Stimulated activated naive CD8-positive, alpha-beta T cell treated with anti-CD3 and anti-CD28 coated beads, Interleukin-15, Interleukin-2, amounts not matched to agents 100 ng/mL and 50 ng/mL, for 24 hours (primary cell): Measurements from ENCODE around the gene RIN1.
A peak's percentile ranks its signal among the peaks of the same experiment; 100 is the strongest.
"Not testable (repeated sequence)": the region's sequence is repeated elsewhere in the genome, so short reads cannot be mapped to it uniquely, and the experiment has no call there.

ENCODE experiments used
- H3K27ac Mint-ChIP-seq: one replicate; pipeline ENCODE4 v1.8.0; 2021; ENCODE audit warnings: mild to moderate bottlenecking, mixed read lengths
- H3K27me3 Mint-ChIP-seq: one replicate; pipeline ENCODE4 v1.8.0; 2021; ENCODE audit warnings: mixed read lengths
- H3K36me3 Mint-ChIP-seq: one replicate; pipeline ENCODE4 v1.8.0; 2021; ENCODE audit warnings: low read depth, mixed read lengths
- H3K4me1 Mint-ChIP-seq: one replicate; pipeline ENCODE4 v1.8.0; 2021; ENCODE audit warnings: low read depth, mixed read lengths
- H3K4me3 Mint-ChIP-seq: one replicate; pipeline ENCODE4 v1.8.0; 2021; ENCODE audit warnings: mild to moderate bottlenecking, mixed read lengths
- H3K9me3 Mint-ChIP-seq: one replicate; pipeline ENCODE4 v1.8.0; 2021; ENCODE audit warnings: mixed read lengths

The RIN1 gene

GRCh38 chr11:66310803-66311440, 25.3 kb downstream of the RIN1 start:
- not testable (repeated sequence) for H3K27me3 Mint-ChIP-seq, H3K9me3 Mint-ChIP-seq, H3K4me3 Mint-ChIP-seq, H3K36me3 Mint-ChIP-seq, H3K27ac Mint-ChIP-seq
- H3K4me1 Mint-ChIP-seq, result peaks cover 32% of the 10 kb centered on the region

- no peaks in the 10 kb centered on the region for H3K27me3 Mint-ChIP-seq
- H3K4me3 Mint-ChIP-seq, result no peak overlapping the region
- H3K36me3 Mint-ChIP-seq, result no peaks in the 10 kb centered on the region
- H3K27ac Mint-ChIP-seq, result no peak overlapping the region
- H3K9me3 Mint-ChIP-seq, result no peaks in the 10 kb centered on the region
- H3K4me1 Mint-ChIP-seq, result peaks cover 26% of the 10 kb centered on the region
Observed at GRCh38 chr11:66310324-66310723, 25.9 kb downstream of the RIN1 start.

GRCh38 chr11:66309475-66309874, 26.8 kb downstream of the RIN1 start:
- H3K4me1 Mint-ChIP-seq, result peaks cover 18% of the 10 kb centered on the region
- H3K36me3 Mint-ChIP-seq, result no peaks in the 10 kb centered on the region
- H3K4me3 Mint-ChIP-seq, result no peak overlapping the region
- no peak overlapping the region for H3K27ac Mint-ChIP-seq
- H3K27me3 Mint-ChIP-seq, result peaks cover 3% of the 10 kb centered on the region
- no peaks in the 10 kb centered on the region for H3K9me3 Mint-ChIP-seq

- no peaks in the 10 kb centered on the region for H3K4me1 Mint-ChIP-seq
- no peaks in the 10 kb centered on the region for H3K36me3 Mint-ChIP-seq
- peaks cover 3% of the 10 kb centered on the region for H3K27me3 Mint-ChIP-seq
- H3K4me3 Mint-ChIP-seq, result no peak overlapping the region
- H3K9me3 Mint-ChIP-seq, result no peaks in the 10 kb centered on the region
- no peak overlapping the region for H3K27ac Mint-ChIP-seq
Observed at GRCh38 chr11:66302656-66303055, 33.6 kb downstream of the RIN1 start.

GRCh38 chr11:66299186-66299585, 37.0 kb downstream of the RIN1 start:
- Mint-ChIP-seq H3K9me3 (no peaks in the 10 kb centered on the region), H3K27ac (no peak overlapping the region), H3K4me1 (no peaks in the 10 kb centered on the region), H3K36me3 (no peaks in the 10 kb centered on the region), H3K4me3 (no peak overlapping the region), H3K27me3 (no peaks in the 10 kb centered on the region)

- Mint-ChIP-seq H3K27ac (no peak overlapping the region), H3K4me3 (no peak overlapping the region), H3K9me3 (no peaks in the 10 kb centered on the region), H3K36me3 (no peaks in the 10 kb centered on the region), H3K4me1 (peaks cover 4% of the 10 kb centered on the region), H3K27me3 (peaks cover 11% of the 10 kb centered on the region)
Observed at GRCh38 chr11:66297610-66298009, 38.6 kb downstream of the RIN1 start.

- peaks cover 20% of the 10 kb centered on the region for H3K27me3 Mint-ChIP-seq
- H3K27ac Mint-ChIP-seq, result no peak overlapping the region
- H3K9me3 Mint-ChIP-seq, result no peaks in the 10 kb centered on the region
- peaks cover 17% of the 10 kb centered on the region for H3K4me1 Mint-ChIP-seq
- H3K36me3 Mint-ChIP-seq, result no peaks in the 10 kb centered on the region
- no peak overlapping the region for H3K4me3 Mint-ChIP-seq
Observed at GRCh38 chr11:66294626-66295620, 41.3 kb downstream of the RIN1 start.

- Mint-ChIP-seq H3K27me3 (peaks cover 20% of the 10 kb centered on the region), H3K36me3 (no peaks in the 10 kb centered on the region), H3K27ac (no peak overlapping the region), H3K4me3 (no peak overlapping the region), H3K9me3 (no peaks in the 10 kb centered on the region), H3K4me1 (peaks cover 26% of the 10 kb centered on the region)
Observed at GRCh38 chr11:66293777-66294625, 42.2 kb downstream of the RIN1 start.

- Mint-ChIP-seq H3K4me3 (no peak overlapping the region), H3K9me3 (no peaks in the 10 kb centered on the region), H3K4me1 (peaks cover 27% of the 10 kb centered on the region), H3K27ac (no peak overlapping the region), H3K36me3 (no peaks in the 10 kb centered on the region), H3K27me3 (peaks cover 20% of the 10 kb centered on the region)
Observed at GRCh38 chr11:66293352-66293751, 42.9 kb downstream of the RIN1 start.

GRCh38 chr11:66292543-66293332, 43.5 kb downstream of the RIN1 start:
- H3K4me1 Mint-ChIP-seq, result peaks cover 27% of the 10 kb centered on the region
- no peak overlapping the region for H3K27ac Mint-ChIP-seq
- peak overlapping the region; percentile 47 for H3K4me3 Mint-ChIP-seq
- H3K36me3 Mint-ChIP-seq, result no peaks in the 10 kb centered on the region
- H3K9me3 Mint-ChIP-seq, result no peaks in the 10 kb centered on the region
- peaks cover 20% of the 10 kb centered on the region for H3K27me3 Mint-ChIP-seq

GRCh38 chr11:66291706-66292542, 44.3 kb downstream of the RIN1 start, which contains the start of gene TMEM151A:
TSS of gene TMEM151A (plus strand) at chr11:66291894. CDS start at chr11:66292014, 120 bp downstream.
- Mint-ChIP-seq H3K4me1 (peaks cover 34% of the 10 kb centered on the region), H3K9me3 (no peaks in the 10 kb centered on the region), H3K4me3 (peak within 1 kb of the TSS; percentile 90), H3K27me3 (peaks cover 20% of the 10 kb centered on the region), H3K36me3 (peaks cover under 1% of the 10 kb centered on the region), H3K27ac (no peak within 1 kb of the TSS)

- Mint-ChIP-seq H3K4me1 (peaks cover 34% of the 10 kb centered on the region), H3K4me3 (no peak overlapping the region), H3K27ac (no peak overlapping the region), H3K9me3 (no peaks in the 10 kb centered on the region), H3K36me3 (peaks cover 3% of the 10 kb centered on the region), H3K27me3 (peaks cover 20% of the 10 kb centered on the region)
Observed at GRCh38 chr11:66291303-66291705, 44.9 kb downstream of the RIN1 start.

GRCh38 chr11:66290330-66290621, 46.0 kb downstream of the RIN1 start:
- peaks cover 34% of the 10 kb centered on the region for H3K4me1 Mint-ChIP-seq
- no peak overlapping the region for H3K27ac Mint-ChIP-seq
- H3K4me3 Mint-ChIP-seq, result peak overlapping the region; percentile 90
- no peaks in the 10 kb centered on the region for H3K9me3 Mint-ChIP-seq
- peaks cover 20% of the 10 kb centered on the region for H3K27me3 Mint-ChIP-seq
- peaks cover 3% of the 10 kb centered on the region for H3K36me3 Mint-ChIP-seq
